Erythroblast (primary cell): ENCODE measurements around the gene ITPRIPL1.

ENCODE experiments used
- GATA1 ChIP-seq: IDR thresholded peaks from 2 replicates; pipeline ENCODE4 v1.6.1; 2011; ENCODE audit warnings: low read depth, mild to moderate bottlenecking, control low read depth, low read length, moderate library complexity
- POLR2A ChIP-seq: IDR thresholded peaks from 2 replicates; pipeline ENCODE4 v1.6.1; 2011; ENCODE audit warnings: mild to moderate bottlenecking, low read length

DNA sequence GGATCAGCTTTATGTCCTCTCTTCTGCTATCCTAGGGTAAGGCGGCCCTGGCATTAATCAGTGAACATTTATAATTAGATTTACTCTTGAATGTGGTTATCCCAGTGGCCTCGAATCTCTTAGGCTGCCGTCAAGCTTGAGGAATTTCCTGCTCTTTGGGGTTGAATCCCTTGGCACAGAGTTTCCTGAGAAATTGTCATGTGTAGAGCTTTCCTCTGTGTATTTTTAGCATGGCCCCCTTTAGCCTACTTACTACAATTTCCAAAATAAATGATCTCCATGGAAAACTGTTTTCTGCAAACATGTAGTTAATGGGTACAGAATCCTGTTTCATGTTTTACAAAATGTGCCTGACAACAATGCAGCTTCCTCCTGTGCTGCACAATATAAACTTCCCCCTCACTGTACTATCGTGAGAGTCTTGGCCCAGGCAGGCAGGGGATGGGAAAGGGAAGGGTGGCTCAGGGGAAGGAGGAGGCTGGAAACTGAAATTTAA, 28.5 kb downstream of the ITPRIPL1 start:
- TF ChIP-seq POLR2A, result no peak
- TF ChIP-seq GATA1, result no peak
